GM19351 (cell line): Measurements from ENCODE around the gene TBX6.

ENCODE experiments used
- ATAC-seq: cut with Tn5 transposase; IDR thresholded peaks from one replicate; pipeline ENCODE4 v1.9.1; 2021; ENCODE audit warnings: mild to moderate bottlenecking, moderate library complexity; ENCODE audit not compliant: unreplicated experiment

The TBX6 gene

GRCh38 chr16:30113711-30114333 lies 22.1 kb upstream of the TBX6 start:
- no peak for ATAC-seq

- no peak for ATAC-seq
Measured at GRCh38 chr16:30113031-30113710, 21.4 kb upstream of the TBX6 start, which contains the start of gene GDPD3. GDPD3 (minus strand) TSS chr16:30113537; CDS start chr16:30113478, 59 bp downstream.

GRCh38 chr16:30112197-30113030 lies 20.7 kb upstream of the TBX6 start:
- no peak for ATAC-seq

GRCh38 chr16:30110661-30111060 lies 18.9 kb upstream of the TBX6 start:
- no peak for ATAC-seq

GRCh38 chr16:30108059-30108850 lies 16.5 kb upstream of the TBX6 start:
- no peak for ATAC-seq

GRCh38 chr16:30104492-30104891 lies 12.8 kb upstream of the TBX6 start:
- no peak for ATAC-seq

- no peak for ATAC-seq
Measured at GRCh38 chr16:30104090-30104489, 12.4 kb upstream of the TBX6 start.

GRCh38 chr16:30096862-30097563 lies 5.3 kb upstream of the TBX6 start:
- no peak for ATAC-seq

- ATAC-seq = no peak
Measured at GRCh38 chr16:30096105-30096861, 4.6 kb upstream of the TBX6 start, which contains the start of gene YPEL3. YPEL3 (minus strand) TSS chr16:30096213; CDS start chr16:30095482, 731 bp downstream.

GRCh38 chr16:30095166-30096078 lies 3.7 kb upstream of the TBX6 start:
- ATAC-seq = no peak

GRCh38 chr16:30094541-30095165 lies 2.9 kb upstream of the TBX6 start:
- ATAC-seq = no peak

- ATAC-seq = peak; percentile 58
Measured at GRCh38 chr16:30092373-30093010, 768 bp upstream of the TBX6 start.

GRCh38 chr16:30090610-30091331 lies 953 bp downstream of the TBX6 start:
- ATAC-seq = no peak

- no peak for ATAC-seq
Measured at GRCh38 chr16:30088832-30089624, 2.7 kb downstream of the TBX6 start.

GRCh38 chr16:30088237-30088831 lies 3.4 kb downstream of the TBX6 start:
- ATAC-seq = no peak
